ENCODE data around the gene TRIM2. TPM values are rescaled to one million over a fixed set of nuclear protein-coding genes. Genes with fewer than 3 reads are reported as not detected.

TRIM2 gene
- total and polyA plus RNA-seq, 12 donors = 6.2 to 130 (median 47.8) TPM

GRCh38 chr4:153181700-153182099 lies 22.5 kb upstream of the TRIM2 start:
- no peaks in the 10 kb centered on the region for H3K36me3 ChIP-seq (replicated peaks in 1 of 2)
- DNase-seq = no peak
- no peaks in the 10 kb centered on the region for H3K4me1 ChIP-seq (replicated peaks in 1 of 2)
- H3K4me3 ChIP-seq = no peak overlapping the region
- no peaks in the 10 kb centered on the region for H3K27me3 ChIP-seq
- no peak overlapping the region for H3K27ac ChIP-seq
- H3K9me3 ChIP-seq (replicated peaks in 1 of 3) = no peaks in the 10 kb centered on the region
- no peak for TF ChIP-seq POLR2A (IDR thresholded peaks at IDR 0.05)
- TF ChIP-seq, protein P1, sequence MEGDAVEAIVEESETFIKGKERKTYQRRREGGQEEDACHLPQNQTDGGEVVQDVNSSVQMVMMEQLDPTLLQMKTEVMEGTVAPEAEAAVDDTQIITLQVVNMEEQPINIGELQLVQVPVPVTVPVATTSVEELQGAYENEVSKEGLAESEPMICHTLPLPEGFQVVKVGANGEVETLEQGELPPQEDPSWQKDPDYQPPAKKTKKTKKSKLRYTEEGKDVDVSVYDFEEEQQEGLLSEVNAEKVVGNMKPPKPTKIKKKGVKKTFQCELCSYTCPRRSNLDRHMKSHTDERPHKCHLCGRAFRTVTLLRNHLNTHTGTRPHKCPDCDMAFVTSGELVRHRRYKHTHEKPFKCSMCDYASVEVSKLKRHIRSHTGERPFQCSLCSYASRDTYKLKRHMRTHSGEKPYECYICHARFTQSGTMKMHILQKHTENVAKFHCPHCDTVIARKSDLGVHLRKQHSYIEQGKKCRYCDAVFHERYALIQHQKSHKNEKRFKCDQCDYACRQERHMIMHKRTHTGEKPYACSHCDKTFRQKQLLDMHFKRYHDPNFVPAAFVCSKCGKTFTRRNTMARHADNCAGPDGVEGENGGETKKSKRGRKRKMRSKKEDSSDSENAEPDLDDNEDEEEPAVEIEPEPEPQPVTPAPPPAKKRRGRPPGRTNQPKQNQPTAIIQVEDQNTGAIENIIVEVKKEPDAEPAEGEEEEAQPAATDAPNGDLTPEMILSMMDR (IDR thresholded peaks at IDR 0.05) = no peak
- 83 to 90% (median 88%) methylated on average over 5 to 6 of the region's 6 CpGs for WGBS, 4 donors
- intact Hi-C loops (cut with DNase I) = no loop called here

- no peak overlapping the region for H3K27ac ChIP-seq
- no peak for DNase-seq
- H3K4me1 ChIP-seq (replicated peaks in 1 of 2) = no peaks in the 10 kb centered on the region
- TF ChIP-seq, protein P1 (IDR thresholded peaks at IDR 0.05) = no peak
- no peak for TF ChIP-seq POLR2A (IDR thresholded peaks at IDR 0.05)
- 81 to 93% (median 88%) methylated on average over 4 of the region's 4 CpGs for WGBS, 4 donors
- H3K27me3 ChIP-seq = no peaks in the 10 kb centered on the region
- no peaks in the 10 kb centered on the region for H3K36me3 ChIP-seq (replicated peaks in 1 of 2)
- no peaks in the 10 kb centered on the region for H3K9me3 ChIP-seq (replicated peaks in 1 of 3)
- intact Hi-C loops (cut with DNase I) = no loop called here
- H3K4me3 ChIP-seq = no peak overlapping the region
These were observed 21.1 kb upstream of the TRIM2 start for GRCh38 chr4:153183146-153183545.

DNA sequence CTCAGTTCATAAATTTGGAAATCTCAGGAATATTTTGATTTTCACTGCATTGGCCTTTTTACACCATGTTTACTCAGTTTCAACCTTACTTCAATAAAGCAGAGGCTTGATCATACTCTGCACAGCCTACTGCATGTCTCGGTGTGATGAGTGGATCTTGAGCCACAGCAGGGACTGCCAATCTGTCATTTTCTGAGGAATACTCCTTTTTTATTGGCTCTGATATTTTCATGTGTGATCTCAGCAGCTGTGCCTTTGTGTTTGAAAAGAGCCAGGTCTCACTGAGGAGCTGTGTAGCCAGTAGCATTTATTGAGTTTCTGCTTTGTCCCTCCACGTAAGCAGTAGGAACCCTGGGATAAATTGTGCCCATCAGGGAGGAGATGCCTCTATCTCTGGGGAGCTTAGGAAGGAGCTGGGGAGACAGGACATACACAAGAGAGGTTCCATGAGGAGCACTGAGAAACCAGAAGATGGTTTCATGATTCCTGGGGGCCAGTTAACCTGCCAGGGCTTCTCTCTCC lies 18.9 kb upstream of the TRIM2 start:
- WGBS, 4 donors = 57 to 93% (median 92%) methylated on average over 2 of the region's 2 CpGs
- intact Hi-C loops (cut with DNase I) = no loop called here
- H3K36me3 ChIP-seq (replicated peaks in 1 of 2) = no peaks in the 10 kb centered on the region

DNA sequence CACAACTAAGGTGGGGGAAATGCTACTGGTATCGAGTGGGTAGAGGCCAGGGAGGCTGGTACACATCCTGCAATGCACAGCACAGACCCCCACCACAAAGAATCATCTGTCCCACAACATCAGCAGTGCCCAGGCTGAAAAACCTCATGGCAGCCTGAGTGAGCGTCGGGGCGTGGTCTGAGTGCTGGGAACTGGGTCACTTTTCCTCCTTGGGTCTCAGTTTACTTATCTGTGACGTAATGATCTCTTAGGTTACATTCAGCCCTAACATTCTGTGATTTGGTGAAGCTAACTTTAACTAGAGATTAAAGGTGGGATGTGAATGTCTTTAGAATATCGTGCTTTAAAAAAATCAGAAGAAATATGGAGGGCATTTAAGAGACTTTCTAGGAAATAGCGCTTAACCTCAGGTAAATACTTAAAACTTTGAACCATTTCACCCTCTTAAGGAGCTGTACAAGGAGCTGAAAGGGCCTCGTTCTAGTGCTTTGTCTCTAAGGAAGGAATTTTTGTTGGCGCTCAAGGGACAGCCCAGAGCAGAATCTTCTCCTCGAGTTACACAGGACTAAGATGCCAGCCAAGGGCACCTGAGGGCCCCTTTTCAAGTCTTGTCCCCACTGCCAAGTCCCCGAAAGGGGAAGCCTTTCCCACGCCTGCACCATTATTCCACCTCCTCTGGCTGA lies 18.1 kb upstream of the TRIM2 start:
- DNase-seq = no peak
- Histone ChIP-seq H3K27me3 (no peaks in the 10 kb centered on the region), H3K36me3 (replicated peaks in 1 of 2) (no peaks in the 10 kb centered on the region), H3K4me3 (no peak overlapping the region), H3K9me3 (replicated peaks in 1 of 3) (no peaks in the 10 kb centered on the region), H3K27ac (no peak overlapping the region), H3K4me1 (replicated peaks in 1 of 2) (no peaks in the 10 kb centered on the region)
- intact Hi-C loops (cut with DNase I) = no loop called here
- WGBS, 4 donors = 85 to 92% (median 88%) methylated on average over 12 of the region's 12 CpGs
- TF ChIP-seq POLR2A (IDR thresholded peaks at IDR 0.05) = no peak
- TF ChIP-seq, protein P1 (IDR thresholded peaks at IDR 0.05) = no peak

More for the DNA sequence above, 18.9 kb upstream of the TRIM2 start:
- Histone ChIP-seq H3K9me3 (replicated peaks in 1 of 3) (no peaks in the 10 kb centered on the region), H3K27me3 (no peaks in the 10 kb centered on the region), H3K4me3 (no peak overlapping the region), H3K27ac (no peak overlapping the region), H3K4me1 (replicated peaks in 1 of 2) (no peaks in the 10 kb centered on the region)
- no peak for DNase-seq
- TF ChIP-seq, protein P1 (IDR thresholded peaks at IDR 0.05) = no peak
- TF ChIP-seq POLR2A (IDR thresholded peaks at IDR 0.05) = no peak

Measured in adrenal gland (tissue), 12 donors.